Amniotic epithelial cell (primary cell): Measurements from ENCODE around the gene ZNF77.
"Not testable (repeated sequence)": the region's sequence is repeated elsewhere in the genome, so short reads cannot be mapped to it uniquely, and the experiment has no call there.

Experiments
- DNase-seq: peaks from one replicate; pipeline ENCODE4 v3.0.0-alpha.2; 2010; ENCODE audit warnings: low read depth

ZNF77 gene

GRCh38 chr19:2970201-2970835 lies 25.5 kb upstream of the ZNF77 start:
- DNase-seq: peak; percentile 96

- peak; percentile 51 for DNase-seq
Measured at GRCh38 chr19:2969104-2969504, 24.3 kb upstream of the ZNF77 start.

- DNase-seq: no peak
Measured at GRCh38 chr19:2967972-2968371, 23.2 kb upstream of the ZNF77 start.

- no peak for DNase-seq
Measured at GRCh38 chr19:2964874-2965273, 20.1 kb upstream of the ZNF77 start.

GRCh38 chr19:2963631-2964030 lies 18.9 kb upstream of the ZNF77 start:
- DNase-seq: not testable (repeated sequence)

- DNase-seq: no peak
Measured at GRCh38 chr19:2963122-2963521, 18.4 kb upstream of the ZNF77 start.

- peak; percentile 64 for DNase-seq
Measured at GRCh38 chr19:2962018-2962670, 17.4 kb upstream of the ZNF77 start.

GRCh38 chr19:2960120-2960519 lies 15.3 kb upstream of the ZNF77 start:
- DNase-seq: no peak

GRCh38 chr19:2957160-2957559 lies 12.4 kb upstream of the ZNF77 start:
- no peak for DNase-seq

- DNase-seq: peak; percentile 34
Measured at GRCh38 chr19:2952953-2953481, 8.2 kb upstream of the ZNF77 start.

GRCh38 chr19:2950286-2951124 lies 5.7 kb upstream of the ZNF77 start:
- DNase-seq: peak; percentile 99

GRCh38 chr19:2949939-2950285 lies 5.1 kb upstream of the ZNF77 start:
- peak; percentile 71 for DNase-seq

GRCh38 chr19:2945575-2946184 lies 909 bp upstream of the ZNF77 start:
- no peak for DNase-seq

- no peak for DNase-seq
Measured at GRCh38 chr19:2944403-2944774, 382 bp downstream of the ZNF77 start.

- no peak for DNase-seq
Measured at GRCh38 chr19:2942928-2943640, 1.7 kb downstream of the ZNF77 start.

- DNase-seq: not testable (repeated sequence)
Measured at GRCh38 chr19:2935863-2936262, 8.9 kb downstream of the ZNF77 start.

GRCh38 chr19:2933490-2933910 lies 11.3 kb downstream of the ZNF77 start:
- DNase-seq: no peak

GRCh38 chr19:2927032-2927430 lies 17.7 kb downstream of the ZNF77 start:
- DNase-seq: no peak

GRCh38 chr19:2926341-2927031 lies 18.3 kb downstream of the ZNF77 start:
- no peak for DNase-seq

GRCh38 chr19:2923510-2923909 lies 21.3 kb downstream of the ZNF77 start:
- DNase-seq: peak; percentile 92

GRCh38 chr19:2922987-2923386 lies 21.8 kb downstream of the ZNF77 start:
- DNase-seq: peak; percentile 60
